ENCODE data around the gene STK32B. TPM values are rescaled to one million over a fixed set of nuclear protein-coding genes. Genes with fewer than 3 reads are reported as not detected.
A peak's percentile ranks its signal among the peaks of the same experiment; 100 is the strongest.
"Not testable (repeated sequence)": the region's sequence is repeated elsewhere in the genome, so short reads cannot be mapped to it uniquely, and the experiment has no call there.

The STK32B gene
- 1.2 TPM for polyA plus RNA-seq (2012; ENCODE audit: insufficient read depth, insufficient read length, low read depth)

DNA sequence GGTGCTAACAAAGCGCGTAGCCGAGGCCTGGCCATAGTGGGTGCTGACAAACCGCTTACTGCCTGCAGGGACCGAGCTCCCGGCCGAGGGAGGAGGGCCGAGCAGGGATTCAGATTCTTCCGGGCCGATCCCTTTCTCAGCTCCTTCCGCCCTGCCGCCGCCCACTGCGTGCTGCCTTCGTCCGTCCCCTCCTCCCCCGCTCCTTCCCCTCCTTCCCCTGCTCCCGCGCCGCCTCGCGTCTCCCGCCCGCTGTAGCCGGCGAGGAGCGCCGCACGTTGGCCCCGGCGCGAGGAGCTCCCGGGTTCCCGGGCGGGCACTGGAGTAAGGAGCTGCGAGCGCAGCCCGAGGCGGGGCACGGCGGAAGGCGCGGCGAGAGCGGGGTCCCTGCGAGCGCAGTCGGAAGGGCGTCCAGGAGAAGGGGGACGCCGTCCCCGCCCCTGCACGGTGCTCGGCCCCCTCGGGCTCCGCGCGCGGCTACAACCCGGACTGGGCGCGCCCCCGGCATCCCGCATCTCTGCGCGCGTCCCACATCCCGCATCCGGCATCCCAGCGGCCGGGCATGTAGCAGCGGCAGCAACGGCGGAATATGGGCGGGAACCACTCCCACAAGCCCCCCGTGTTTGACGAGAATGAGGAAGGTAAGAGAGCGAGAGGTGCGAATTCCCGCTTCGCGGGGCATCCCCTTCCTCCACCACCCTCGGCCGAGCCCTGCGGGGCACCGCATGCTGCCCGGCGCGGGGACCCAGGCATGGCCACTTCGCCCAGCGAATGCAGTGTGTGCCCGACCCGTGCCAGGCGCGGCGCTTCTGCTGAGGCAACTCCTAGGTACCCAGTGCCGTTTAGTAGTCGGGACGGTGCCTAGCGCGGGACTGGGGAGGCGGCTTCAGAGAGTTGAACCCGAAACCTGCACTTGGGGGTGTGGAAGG, at the start of gene STK32B:
STK32B (plus strand) TSS at position 203 of the 926 bp plus-strand sequence.
- H3K4me3 ChIP-seq (ENCODE audit: low read depth, low read length) = peak within 1 kb of the TSS; percentile 56
- H3K27me3 ChIP-seq = peaks cover 28% of the 10 kb centered on the region
- H3K36me3 ChIP-seq = no peaks in the 10 kb centered on the region
- no peaks in the 10 kb centered on the region for H3K9me3 ChIP-seq
- H3K4me1 ChIP-seq = no peaks in the 10 kb centered on the region
- TF ChIP-seq, protein P1, sequence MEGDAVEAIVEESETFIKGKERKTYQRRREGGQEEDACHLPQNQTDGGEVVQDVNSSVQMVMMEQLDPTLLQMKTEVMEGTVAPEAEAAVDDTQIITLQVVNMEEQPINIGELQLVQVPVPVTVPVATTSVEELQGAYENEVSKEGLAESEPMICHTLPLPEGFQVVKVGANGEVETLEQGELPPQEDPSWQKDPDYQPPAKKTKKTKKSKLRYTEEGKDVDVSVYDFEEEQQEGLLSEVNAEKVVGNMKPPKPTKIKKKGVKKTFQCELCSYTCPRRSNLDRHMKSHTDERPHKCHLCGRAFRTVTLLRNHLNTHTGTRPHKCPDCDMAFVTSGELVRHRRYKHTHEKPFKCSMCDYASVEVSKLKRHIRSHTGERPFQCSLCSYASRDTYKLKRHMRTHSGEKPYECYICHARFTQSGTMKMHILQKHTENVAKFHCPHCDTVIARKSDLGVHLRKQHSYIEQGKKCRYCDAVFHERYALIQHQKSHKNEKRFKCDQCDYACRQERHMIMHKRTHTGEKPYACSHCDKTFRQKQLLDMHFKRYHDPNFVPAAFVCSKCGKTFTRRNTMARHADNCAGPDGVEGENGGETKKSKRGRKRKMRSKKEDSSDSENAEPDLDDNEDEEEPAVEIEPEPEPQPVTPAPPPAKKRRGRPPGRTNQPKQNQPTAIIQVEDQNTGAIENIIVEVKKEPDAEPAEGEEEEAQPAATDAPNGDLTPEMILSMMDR (IDR thresholded peaks at IDR 0.05; ENCODE audit: low read depth, low read length) = no peak
- DNase-seq = peak; percentile 51

DNA sequence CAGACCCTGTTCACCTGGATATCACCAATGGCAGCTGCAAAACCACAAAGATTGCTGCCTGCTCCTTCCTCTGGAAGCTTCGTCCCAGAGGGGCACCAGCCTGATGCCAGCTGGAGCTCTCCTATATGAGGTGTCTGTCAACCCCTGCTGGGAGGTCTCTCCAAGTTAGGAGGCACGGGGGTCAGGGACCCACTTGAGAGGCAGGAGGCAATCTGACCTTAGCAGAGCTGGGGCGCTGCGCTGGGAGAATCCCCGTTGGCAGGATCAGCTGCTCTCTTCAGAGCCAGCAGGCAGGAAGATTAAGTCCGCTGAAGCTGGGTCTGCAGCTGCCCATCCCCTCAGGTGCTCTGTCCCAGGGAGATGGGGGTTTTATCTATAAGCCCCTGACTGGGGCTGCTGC, 49.6 kb upstream of the STK32B start:
- DNase-seq; H3K27me3 ChIP-seq; H3K36me3 ChIP-seq; H3K4me1 ChIP-seq; H3K9me3 ChIP-seq; H3K4me3 ChIP-seq (ENCODE audit: low read depth, low read length): not testable (repeated sequence)

DNA sequence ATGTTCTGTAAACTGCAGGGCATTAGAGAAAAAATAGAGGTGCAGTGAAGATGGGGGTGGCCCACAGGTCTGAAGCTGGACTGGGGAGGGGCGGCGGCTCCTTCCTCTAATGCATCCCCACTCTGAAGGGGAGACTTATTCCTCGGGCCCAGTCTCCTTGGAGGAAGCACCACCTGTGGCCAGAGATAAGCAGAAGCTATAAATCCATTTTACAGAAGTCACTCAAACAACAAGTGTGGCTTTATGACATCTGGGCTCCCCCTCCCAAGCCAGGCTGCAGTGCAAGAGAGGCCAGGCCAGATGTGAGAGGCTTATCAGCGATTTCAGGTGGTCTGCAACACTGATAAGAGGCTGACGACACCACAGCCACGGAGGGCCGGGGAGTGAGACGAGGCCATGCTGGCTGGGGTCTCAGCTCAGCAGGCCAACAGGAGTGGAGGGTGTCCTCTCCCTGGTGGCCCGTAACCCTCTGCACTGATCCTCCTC, 47.9 kb upstream of the STK32B start:
- H3K36me3 ChIP-seq = no peaks in the 10 kb centered on the region
- no peaks in the 10 kb centered on the region for H3K9me3 ChIP-seq
- no peak overlapping the region for H3K4me3 ChIP-seq (ENCODE audit: low read depth, low read length)
- H3K4me1 ChIP-seq = no peaks in the 10 kb centered on the region
- H3K27me3 ChIP-seq = no peaks in the 10 kb centered on the region; the same call in 1 of the 2 replicates
- no peak for DNase-seq
- TF ChIP-seq, protein P1 (IDR thresholded peaks at IDR 0.05; ENCODE audit: low read depth, low read length) = no peak

DNA sequence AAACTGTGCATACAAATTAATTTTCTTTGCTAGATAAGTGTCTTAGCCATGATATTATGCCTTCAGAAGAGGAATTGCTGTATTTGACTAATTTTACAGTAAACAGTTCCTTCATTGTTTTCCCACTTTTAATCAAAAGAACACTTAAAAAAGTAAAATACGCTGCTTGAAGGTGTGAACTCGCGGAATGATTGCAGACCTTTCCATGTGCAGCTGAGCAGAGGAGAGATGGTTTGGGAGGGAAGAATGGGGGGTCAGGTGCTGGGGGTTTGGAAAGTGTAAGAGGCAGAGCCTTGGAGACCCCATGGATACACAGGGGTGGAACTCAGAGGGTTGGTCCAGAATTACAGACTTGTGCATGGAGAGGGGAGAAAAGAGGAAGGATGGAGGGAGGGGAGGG, 47.4 kb upstream of the STK32B start:
- TF ChIP-seq, protein P1 (IDR thresholded peaks at IDR 0.05; ENCODE audit: low read depth, low read length) = no peak
- H3K9me3 ChIP-seq = no peaks in the 10 kb centered on the region

DNA sequence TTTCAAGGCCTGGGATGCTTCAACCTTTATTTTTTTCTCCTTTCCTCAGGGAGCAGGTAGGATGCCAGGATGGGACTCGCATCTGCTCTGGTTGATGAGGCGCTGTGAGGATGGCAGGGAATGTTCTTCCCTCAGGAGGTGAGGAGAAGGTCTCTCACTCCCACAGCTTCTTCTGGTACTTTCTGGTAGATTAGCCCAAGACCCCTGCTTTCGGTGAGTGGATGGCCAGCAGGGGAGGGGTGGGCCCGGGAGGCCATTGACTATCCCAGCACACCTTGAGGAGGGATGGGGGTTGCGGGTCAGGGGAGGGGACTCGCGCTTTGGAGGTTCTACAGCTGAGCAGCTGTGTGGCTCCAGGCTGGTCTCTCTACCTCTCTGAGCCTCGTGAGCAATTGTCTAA, 46.8 kb upstream of the STK32B start:
- H3K4me1 ChIP-seq = no peaks in the 10 kb centered on the region
- TF ChIP-seq, protein P1 (IDR thresholded peaks at IDR 0.05; ENCODE audit: low read depth, low read length) = no peak
- H3K27me3 ChIP-seq = no peaks in the 10 kb centered on the region
- H3K9me3 ChIP-seq = no peaks in the 10 kb centered on the region
- no peak for DNase-seq
- H3K36me3 ChIP-seq = no peaks in the 10 kb centered on the region
- H3K4me3 ChIP-seq (ENCODE audit: low read depth, low read length) = no peak overlapping the region

More for the DNA sequence above, 47.4 kb upstream of the STK32B start:
- H3K4me3 ChIP-seq (ENCODE audit: low read depth, low read length) = no peak overlapping the region
- no peaks in the 10 kb centered on the region for H3K4me1 ChIP-seq
- DNase-seq = no peak
- H3K27me3 ChIP-seq = no peaks in the 10 kb centered on the region
- no peaks in the 10 kb centered on the region for H3K36me3 ChIP-seq

DNA sequence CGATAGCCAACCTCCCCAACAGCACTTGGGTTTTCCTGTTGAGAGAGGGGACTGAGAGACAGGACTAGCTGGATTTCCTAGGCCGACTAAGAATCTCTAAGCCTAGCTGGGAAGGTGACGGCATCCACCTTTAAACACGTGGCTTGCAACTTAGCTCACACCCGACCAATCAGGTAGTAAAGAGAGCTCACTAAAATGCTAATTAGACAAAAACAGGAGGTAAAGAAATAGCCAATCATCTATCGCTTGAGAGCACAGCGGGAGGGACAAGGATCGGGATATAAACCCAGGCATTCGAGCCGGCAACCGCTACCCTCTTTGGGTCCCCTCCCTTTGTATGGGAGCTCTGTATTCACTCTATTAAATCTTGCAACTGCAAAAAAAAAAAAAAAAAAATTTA, 44.3 kb upstream of the STK32B start:
- DNase-seq; H3K4me1 ChIP-seq; H3K27me3 ChIP-seq; H3K9me3 ChIP-seq; H3K36me3 ChIP-seq; H3K4me3 ChIP-seq (ENCODE audit: low read depth, low read length): not testable (repeated sequence)

DNA sequence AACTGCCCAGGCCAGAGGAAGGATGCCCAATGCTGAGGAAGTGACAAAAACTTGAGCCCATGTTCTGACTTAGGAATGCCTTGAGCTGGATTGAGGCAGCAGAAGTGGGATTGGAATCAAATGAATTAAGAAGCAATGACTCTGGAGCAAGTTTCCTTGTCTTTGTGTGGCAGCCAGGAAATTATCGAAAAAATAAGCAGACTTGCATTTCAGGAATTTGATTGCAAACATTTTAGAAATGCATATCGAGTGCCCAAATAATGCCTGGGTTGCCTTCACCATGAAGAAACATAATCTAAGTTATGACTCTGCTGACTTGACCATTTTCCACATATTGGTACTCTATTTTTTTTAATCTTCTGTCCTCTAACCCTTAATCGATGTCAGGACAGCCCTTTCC, 41.5 kb upstream of the STK32B start:
- H3K27me3 ChIP-seq = no peaks in the 10 kb centered on the region; the same call in 1 of the 2 replicates
- no peaks in the 10 kb centered on the region for H3K9me3 ChIP-seq
- TF ChIP-seq, protein P1 (IDR thresholded peaks at IDR 0.05; ENCODE audit: low read depth, low read length) = no peak
- no peaks in the 10 kb centered on the region; the same call in 1 of the 2 replicates for H3K4me1 ChIP-seq
- DNase-seq = no peak
- H3K36me3 ChIP-seq = no peaks in the 10 kb centered on the region
- H3K4me3 ChIP-seq (ENCODE audit: low read depth, low read length) = no peak overlapping the region

All from BE2C (cell line).